ENCODE data around the gene TRAFD1. TPM values are rescaled to one million over a fixed set of nuclear protein-coding genes. Genes with fewer than 3 reads are reported as not detected.
A peak's percentile ranks its signal among the peaks of the same experiment; 100 is the strongest.

TRAFD1 gene
- total and polyA plus RNA-seq, 3 donors from 2014 or later: 46.6 to 77.3 (median 53.6) TPM

DNA sequence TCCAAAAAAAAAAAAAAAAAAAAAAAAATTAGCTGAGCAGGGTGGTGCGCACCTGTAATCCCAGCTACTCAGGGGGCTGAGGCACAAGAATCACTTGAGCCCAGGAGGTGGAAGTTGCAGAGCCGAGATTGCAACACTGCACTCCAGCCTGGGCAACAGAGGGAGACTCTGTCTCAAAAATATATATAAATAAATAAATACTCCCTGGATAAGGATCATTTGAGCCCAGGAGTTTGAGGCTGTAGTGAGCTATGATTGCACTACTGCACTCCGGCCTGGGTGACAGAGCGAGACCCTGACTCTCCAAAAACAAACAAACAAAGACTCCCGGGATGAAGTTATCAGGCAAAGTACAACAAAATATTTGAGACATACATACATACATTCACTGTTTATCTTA is 13.4 kb upstream of the TRAFD1 start:
- intact Hi-C loops (cut with DNase I; ENCODE audit: low total_unique reads): no loop called here
- Histone ChIP-seq H3K27me3 (no peaks in the 10 kb centered on the region), H3K9me3 (no peaks in the 10 kb centered on the region), H3K27ac (no peak overlapping the region), H3K4me3 (no peak overlapping the region), H3K36me3 (ENCODE audit: low read depth, missing control alignments) (no peaks in the 10 kb centered on the region), H3K4me1 (peaks cover 13% of the 10 kb centered on the region)
- 80 to 86% methylated on average over 5 of the region's 5 CpGs for WGBS, 2 donors
- TF ChIP-seq POLR2A (IDR thresholded peaks at IDR 0.05): no peak
- TF ChIP-seq, protein P1, sequence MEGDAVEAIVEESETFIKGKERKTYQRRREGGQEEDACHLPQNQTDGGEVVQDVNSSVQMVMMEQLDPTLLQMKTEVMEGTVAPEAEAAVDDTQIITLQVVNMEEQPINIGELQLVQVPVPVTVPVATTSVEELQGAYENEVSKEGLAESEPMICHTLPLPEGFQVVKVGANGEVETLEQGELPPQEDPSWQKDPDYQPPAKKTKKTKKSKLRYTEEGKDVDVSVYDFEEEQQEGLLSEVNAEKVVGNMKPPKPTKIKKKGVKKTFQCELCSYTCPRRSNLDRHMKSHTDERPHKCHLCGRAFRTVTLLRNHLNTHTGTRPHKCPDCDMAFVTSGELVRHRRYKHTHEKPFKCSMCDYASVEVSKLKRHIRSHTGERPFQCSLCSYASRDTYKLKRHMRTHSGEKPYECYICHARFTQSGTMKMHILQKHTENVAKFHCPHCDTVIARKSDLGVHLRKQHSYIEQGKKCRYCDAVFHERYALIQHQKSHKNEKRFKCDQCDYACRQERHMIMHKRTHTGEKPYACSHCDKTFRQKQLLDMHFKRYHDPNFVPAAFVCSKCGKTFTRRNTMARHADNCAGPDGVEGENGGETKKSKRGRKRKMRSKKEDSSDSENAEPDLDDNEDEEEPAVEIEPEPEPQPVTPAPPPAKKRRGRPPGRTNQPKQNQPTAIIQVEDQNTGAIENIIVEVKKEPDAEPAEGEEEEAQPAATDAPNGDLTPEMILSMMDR (IDR thresholded peaks at IDR 0.05): no peak
- no peak for DNase-seq

DNA sequence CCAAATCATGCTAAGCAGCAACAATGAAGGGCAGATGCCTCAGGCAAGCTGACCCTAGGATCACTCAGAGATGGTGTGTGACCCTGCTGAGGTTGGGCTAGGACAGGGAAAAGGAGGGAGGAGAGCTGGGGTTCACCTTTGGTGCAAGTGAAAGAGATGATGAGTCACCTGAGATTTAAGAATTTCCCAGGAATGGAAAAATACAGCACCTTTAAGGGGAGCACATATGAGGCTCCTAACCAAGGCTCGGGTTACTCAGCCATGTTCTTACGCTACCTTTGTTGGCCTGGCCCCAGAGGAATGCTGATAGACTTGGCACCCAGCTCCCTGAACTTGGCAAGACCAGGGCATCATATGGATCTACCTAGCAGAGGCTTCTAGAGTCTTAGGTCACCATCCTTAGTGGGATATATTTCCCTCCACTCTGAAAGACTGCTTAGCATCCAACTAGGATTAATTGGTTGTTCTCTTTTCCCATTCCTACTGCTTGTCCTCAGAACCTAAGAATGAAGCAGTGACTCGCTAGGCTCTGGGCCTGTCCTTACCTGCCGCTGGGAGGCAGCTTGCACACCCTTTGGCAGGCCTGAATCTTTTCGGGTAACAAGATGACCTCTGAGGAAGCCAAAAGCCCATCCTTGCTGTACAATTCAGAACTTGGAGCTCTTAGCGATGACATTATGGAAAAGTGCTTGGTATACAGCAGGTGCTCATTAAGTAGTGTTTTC is 12.8 kb upstream of the TRAFD1 start:
- no peaks in the 10 kb centered on the region for H3K27me3 ChIP-seq
- no peak overlapping the region for H3K4me3 ChIP-seq
- DNase-seq: no peak
- H3K4me1 ChIP-seq: peaks cover 14% of the 10 kb centered on the region
- H3K9me3 ChIP-seq: no peaks in the 10 kb centered on the region
- intact Hi-C loops (cut with DNase I; ENCODE audit: low total_unique reads): no loop called here
- no peaks in the 10 kb centered on the region for H3K36me3 ChIP-seq (ENCODE audit: low read depth, missing control alignments)
- no peak overlapping the region for H3K27ac ChIP-seq
- TF ChIP-seq, protein P1 (IDR thresholded peaks at IDR 0.05): no peak
- WGBS, 2 donors: 89 to 90% methylated on average over 6 of the region's 6 CpGs

DNA sequence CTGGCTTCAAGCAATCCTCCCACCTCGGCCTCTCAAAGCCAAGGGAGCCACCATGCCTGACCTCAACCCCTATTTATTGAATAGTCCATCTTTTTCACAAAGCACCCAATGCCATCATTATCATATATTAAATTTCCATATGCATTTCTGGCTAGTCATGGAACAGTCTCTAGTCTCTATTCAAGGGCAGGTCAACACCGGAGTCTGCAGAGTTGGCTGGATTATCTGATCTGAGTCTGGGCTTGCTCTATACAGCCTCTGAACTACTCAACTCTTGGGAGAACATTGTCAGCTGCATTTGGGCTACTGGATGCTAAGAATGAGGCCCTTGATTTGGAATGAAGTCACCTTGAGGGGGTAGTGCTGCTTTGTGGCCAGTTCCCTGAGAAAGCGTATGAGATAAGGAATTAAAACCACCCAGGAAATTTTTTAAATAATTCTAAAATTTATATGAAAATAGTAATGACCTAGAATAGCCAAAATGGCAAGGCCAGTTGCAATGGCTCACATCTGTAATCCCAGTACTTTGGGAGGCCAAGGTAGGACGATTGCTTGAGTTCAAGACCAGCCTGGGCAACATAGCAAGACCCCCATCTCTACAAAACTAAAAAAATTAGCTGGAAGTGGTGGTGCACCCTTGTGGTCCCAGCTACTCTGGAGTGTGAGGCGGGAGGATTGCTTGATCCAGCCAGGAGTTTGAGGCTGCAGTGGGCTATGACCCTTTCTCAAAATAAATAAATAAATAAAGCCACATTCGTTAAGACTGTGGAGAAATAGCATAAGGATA is 9.9 kb upstream of the TRAFD1 start:
- no peak for DNase-seq
- no peaks in the 10 kb centered on the region for H3K36me3 ChIP-seq (ENCODE audit: low read depth, missing control alignments)
- no peaks in the 10 kb centered on the region for H3K27me3 ChIP-seq
- 87% methylated on average over 6 of the region's 6 CpGs for WGBS, 2 donors
- intact Hi-C loops (cut with DNase I; ENCODE audit: low total_unique reads): no loop called here
- H3K9me3 ChIP-seq: no peaks in the 10 kb centered on the region
- TF ChIP-seq, protein P1 (IDR thresholded peaks at IDR 0.05): no peak
- TF ChIP-seq POLR2A (IDR thresholded peaks at IDR 0.05): no peak
- H3K27ac ChIP-seq: peak overlapping the region in 1 of 2 donors; percentile 55
- H3K4me1 ChIP-seq: peaks cover 14% of the 10 kb centered on the region
- no peak overlapping the region for H3K4me3 ChIP-seq

DNA sequence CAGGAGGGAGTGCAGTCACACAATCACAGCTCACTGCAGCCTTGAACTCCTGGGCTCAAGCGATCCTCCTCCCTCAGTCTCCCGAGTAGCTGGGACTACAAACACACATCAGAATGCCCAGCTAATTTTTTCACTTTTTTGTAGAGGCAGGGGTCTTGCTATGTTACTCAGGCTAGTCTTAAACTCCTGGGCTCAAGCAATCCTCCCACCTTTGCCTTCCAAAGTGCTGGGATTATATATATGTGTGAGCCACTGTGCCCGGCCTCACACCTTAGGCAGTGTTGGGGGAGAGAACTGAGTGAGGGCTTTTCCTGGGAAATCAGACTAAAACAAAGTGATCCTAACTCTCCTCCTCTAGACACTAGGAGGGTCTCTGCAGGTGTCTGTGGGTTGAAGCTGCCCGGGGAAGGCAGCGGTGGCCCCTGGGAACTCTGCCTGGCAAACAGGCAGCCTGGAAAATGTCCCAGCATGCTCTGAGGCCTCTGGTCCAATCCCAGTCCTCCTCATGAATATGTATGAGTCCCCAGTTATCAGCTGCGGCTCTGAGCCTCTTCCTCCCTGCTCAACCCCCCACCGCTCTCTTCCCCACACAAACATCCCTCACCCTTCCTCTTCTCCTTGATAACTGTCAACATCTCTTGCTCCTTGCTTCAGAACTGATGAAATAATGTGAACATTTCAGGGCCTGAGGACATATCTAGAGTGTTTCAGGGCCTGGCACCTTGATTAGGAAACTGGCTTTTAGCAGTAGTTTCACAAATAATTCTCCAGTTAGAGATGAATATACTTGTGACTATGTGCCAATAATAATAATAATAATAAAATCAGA is 8.9 kb upstream of the TRAFD1 start:
- Histone ChIP-seq H3K9me3 (no peaks in the 10 kb centered on the region), H3K27ac (peak overlapping the region; percentile 55 to 67), H3K36me3 (ENCODE audit: low read depth, missing control alignments) (no peaks in the 10 kb centered on the region), H3K4me1 (peaks cover 14% of the 10 kb centered on the region), H3K4me3 (no peak overlapping the region), H3K27me3 (no peaks in the 10 kb centered on the region)
- DNase-seq: peak; percentile 85
- intact Hi-C loops (cut with DNase I; ENCODE audit: low total_unique reads): no loop called here
- TF ChIP-seq, protein P1 (IDR thresholded peaks at IDR 0.05): no peak
- TF ChIP-seq POLR2A (IDR thresholded peaks at IDR 0.05): no peak
- WGBS, 2 donors: 42% methylated on average over 7 of the region's 7 CpGs
